IPS-18a (cell line): Measurements from ENCODE around the gene SHOC2.
"Not testable (repeated sequence)": the region's sequence is repeated elsewhere in the genome, so short reads cannot be mapped to it uniquely, and the experiment has no call there.

ENCODE experiments used
- H3K27ac ChIP-seq: one replicate; pipeline ENCODE4 v1.5.1; 2013; ENCODE audit warnings: low read length
- H3K27me3 ChIP-seq: one replicate; pipeline ENCODE4 v1.6.1; 2013; ENCODE audit warnings: mild to moderate bottlenecking, low read length; ENCODE audit not compliant: control insufficient read depth, insufficient read depth
- H3K36me3 ChIP-seq: one replicate; pipeline ENCODE4 v1.6.1; 2013; ENCODE audit warnings: low read depth, low read length; ENCODE audit not compliant: control insufficient read depth
- H3K4me1 ChIP-seq: one replicate; pipeline ENCODE4 v1.6.1; 2013; ENCODE audit warnings: low read depth, low read length; ENCODE audit not compliant: control insufficient read depth
- H3K4me3 ChIP-seq: one replicate; pipeline ENCODE4 v1.5.1; 2013; ENCODE audit warnings: low read length
- H3K9ac ChIP-seq: one replicate; pipeline ENCODE4 v1.6.1; 2013; ENCODE audit warnings: mild to moderate bottlenecking, low read length, moderate library complexity
- H3K9me3 ChIP-seq: one replicate; pipeline ENCODE4 v1.6.1; 2013; ENCODE audit warnings: low read depth, low read length; ENCODE audit not compliant: control insufficient read depth

Gene SHOC2

GRCh38 chr10:110903280-110904278 is 15.8 kb upstream of the SHOC2 start:
- Histone ChIP-seq H3K4me1 (peaks cover 4% of the 10 kb centered on the region), H3K27me3 (no peaks in the 10 kb centered on the region), H3K27ac (no peak overlapping the region), H3K9ac (no peak overlapping the region), H3K36me3 (peaks cover 12% of the 10 kb centered on the region), H3K9me3 (no peaks in the 10 kb centered on the region), H3K4me3 (no peak overlapping the region)

GRCh38 chr10:110910138-110910537 is 9.3 kb upstream of the SHOC2 start:
- peaks cover 4% of the 10 kb centered on the region for H3K4me1 ChIP-seq
- no peaks in the 10 kb centered on the region for H3K27me3 ChIP-seq
- no peak overlapping the region for H3K27ac ChIP-seq
- no peaks in the 10 kb centered on the region for H3K36me3 ChIP-seq
- no peak overlapping the region for H3K9ac ChIP-seq
- H3K4me3 ChIP-seq, result no peak overlapping the region
- no peaks in the 10 kb centered on the region for H3K9me3 ChIP-seq

- Histone ChIP-seq H3K4me3 (no peak overlapping the region), H3K4me1 (peaks cover 7% of the 10 kb centered on the region), H3K9me3 (no peaks in the 10 kb centered on the region), H3K27ac (no peak overlapping the region), H3K27me3 (no peaks in the 10 kb centered on the region), H3K36me3 (no peaks in the 10 kb centered on the region), H3K9ac (no peak overlapping the region)
Measured at GRCh38 chr10:110912374-110912773, 7.0 kb upstream of the SHOC2 start.

GRCh38 chr10:110914431-110914830 is 5.0 kb upstream of the SHOC2 start:
- H3K4me3 ChIP-seq, result no peak overlapping the region
- H3K36me3 ChIP-seq, result no peaks in the 10 kb centered on the region
- no peak overlapping the region for H3K27ac ChIP-seq
- H3K9me3 ChIP-seq, result no peaks in the 10 kb centered on the region
- H3K27me3 ChIP-seq, result no peaks in the 10 kb centered on the region
- peaks cover 10% of the 10 kb centered on the region for H3K4me1 ChIP-seq
- no peak overlapping the region for H3K9ac ChIP-seq

GRCh38 chr10:110915035-110915434 is 4.4 kb upstream of the SHOC2 start:
- peaks cover 10% of the 10 kb centered on the region for H3K4me1 ChIP-seq

GRCh38 chr10:110915600-110915999 is 3.8 kb upstream of the SHOC2 start:
- H3K27ac ChIP-seq, H3K36me3 ChIP-seq, H3K4me3 ChIP-seq, H3K9ac ChIP-seq, H3K9me3 ChIP-seq, H3K27me3 ChIP-seq: not testable (repeated sequence)
- H3K4me1 ChIP-seq, result peaks cover 10% of the 10 kb centered on the region

More at GRCh38 chr10:110915035-110915434, 4.4 kb upstream of the SHOC2 start:
- no peak overlapping the region for H3K4me3 ChIP-seq
- no peak overlapping the region for H3K27ac ChIP-seq
- no peak overlapping the region for H3K9ac ChIP-seq
- no peaks in the 10 kb centered on the region for H3K36me3 ChIP-seq
- no peaks in the 10 kb centered on the region for H3K27me3 ChIP-seq
- no peaks in the 10 kb centered on the region for H3K9me3 ChIP-seq

GRCh38 chr10:110916554-110917346 is 2.7 kb upstream of the SHOC2 start:
- Histone ChIP-seq H3K9ac (no peak overlapping the region), H3K36me3 (no peaks in the 10 kb centered on the region), H3K4me1 (peaks cover 19% of the 10 kb centered on the region), H3K27ac (no peak overlapping the region), H3K9me3 (no peaks in the 10 kb centered on the region), H3K27me3 (no peaks in the 10 kb centered on the region), H3K4me3 (no peak overlapping the region)

GRCh38 chr10:110918269-110918642 is 1.1 kb upstream of the SHOC2 start:
- peaks cover 19% of the 10 kb centered on the region for H3K4me1 ChIP-seq
- no peaks in the 10 kb centered on the region for H3K9me3 ChIP-seq
- H3K27ac ChIP-seq, result peak overlapping the region; percentile 37
- H3K9ac ChIP-seq, result peak overlapping the region; percentile 89
- no peaks in the 10 kb centered on the region for H3K36me3 ChIP-seq
- no peaks in the 10 kb centered on the region for H3K27me3 ChIP-seq
- H3K4me3 ChIP-seq, result peak overlapping the region; percentile 89

- Histone ChIP-seq H3K9ac (peak within 1 kb of the TSS; percentile 89), H3K4me1 (peaks cover 19% of the 10 kb centered on the region), H3K9me3 (no peaks in the 10 kb centered on the region), H3K4me3 (peak within 1 kb of the TSS; percentile 89), H3K27ac (peak within 1 kb of the TSS; percentile 82), H3K27me3 (no peaks in the 10 kb centered on the region), H3K36me3 (no peaks in the 10 kb centered on the region)
Measured at GRCh38 chr10:110918643-110919348, 608 bp upstream of the SHOC2 start, which contains the start of gene BBIP1. Gene BBIP1 (minus strand): TSS chr10:110919180. CDS start chr10:110918157, 1,023 bp downstream.

- no peaks in the 10 kb centered on the region for H3K27me3 ChIP-seq
- peaks cover 19% of the 10 kb centered on the region for H3K4me1 ChIP-seq
- no peaks in the 10 kb centered on the region for H3K36me3 ChIP-seq
- peak overlapping the region; percentile 70 for H3K9ac ChIP-seq
- peak overlapping the region; percentile 84 for H3K4me3 ChIP-seq
- no peak overlapping the region for H3K27ac ChIP-seq
- H3K9me3 ChIP-seq, result no peaks in the 10 kb centered on the region
Measured at GRCh38 chr10:110919971-110920881, 822 bp downstream of the SHOC2 start.
